Measurements from ENCODE around the gene IFI35. TPM values are rescaled to one million over a fixed set of nuclear protein-coding genes. Genes with fewer than 3 reads are reported as not detected.

IFI35 gene
- total RNA-seq, 1 donor from 2014 or later, result 9.7 TPM

DNA sequence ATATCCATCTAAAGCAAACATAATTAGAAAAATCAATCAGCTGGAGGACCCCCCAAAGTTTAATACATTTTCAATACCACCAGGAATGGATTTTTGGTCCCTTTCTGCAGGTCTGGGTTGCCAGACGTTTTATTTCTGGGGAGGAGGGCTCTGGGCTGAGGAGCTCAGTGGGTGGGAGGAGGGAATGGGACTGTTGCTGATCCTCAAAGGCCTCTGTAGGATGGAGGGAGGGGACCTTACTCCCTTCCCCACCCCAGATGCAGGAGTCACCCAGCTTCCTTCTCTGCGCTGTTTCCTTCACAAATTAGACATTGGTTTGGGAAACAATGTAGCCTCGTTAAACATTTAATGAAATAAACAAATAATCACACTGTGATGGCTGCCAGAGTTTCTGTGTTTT, 25.1 kb downstream of the IFI35 start:
- H3K36me3 ChIP-seq (ENCODE audit: control insufficient read depth, insufficient read depth, low read length), result no peaks in the 10 kb centered on the region
- H3K4me3 ChIP-seq (ENCODE audit: low read depth, low read length), result no peak overlapping the region
- no peak for TF ChIP-seq CTCF (IDR thresholded peaks at IDR 0.05; ENCODE audit: insufficient read depth, low read length, poor library complexity, severe bottlenecking)
- H3K27me3 ChIP-seq (ENCODE audit: control insufficient read depth, insufficient read depth, low read length), result peaks cover 5% of the 10 kb centered on the region
- no peak for DNase-seq (ENCODE audit: low read depth)

DNA sequence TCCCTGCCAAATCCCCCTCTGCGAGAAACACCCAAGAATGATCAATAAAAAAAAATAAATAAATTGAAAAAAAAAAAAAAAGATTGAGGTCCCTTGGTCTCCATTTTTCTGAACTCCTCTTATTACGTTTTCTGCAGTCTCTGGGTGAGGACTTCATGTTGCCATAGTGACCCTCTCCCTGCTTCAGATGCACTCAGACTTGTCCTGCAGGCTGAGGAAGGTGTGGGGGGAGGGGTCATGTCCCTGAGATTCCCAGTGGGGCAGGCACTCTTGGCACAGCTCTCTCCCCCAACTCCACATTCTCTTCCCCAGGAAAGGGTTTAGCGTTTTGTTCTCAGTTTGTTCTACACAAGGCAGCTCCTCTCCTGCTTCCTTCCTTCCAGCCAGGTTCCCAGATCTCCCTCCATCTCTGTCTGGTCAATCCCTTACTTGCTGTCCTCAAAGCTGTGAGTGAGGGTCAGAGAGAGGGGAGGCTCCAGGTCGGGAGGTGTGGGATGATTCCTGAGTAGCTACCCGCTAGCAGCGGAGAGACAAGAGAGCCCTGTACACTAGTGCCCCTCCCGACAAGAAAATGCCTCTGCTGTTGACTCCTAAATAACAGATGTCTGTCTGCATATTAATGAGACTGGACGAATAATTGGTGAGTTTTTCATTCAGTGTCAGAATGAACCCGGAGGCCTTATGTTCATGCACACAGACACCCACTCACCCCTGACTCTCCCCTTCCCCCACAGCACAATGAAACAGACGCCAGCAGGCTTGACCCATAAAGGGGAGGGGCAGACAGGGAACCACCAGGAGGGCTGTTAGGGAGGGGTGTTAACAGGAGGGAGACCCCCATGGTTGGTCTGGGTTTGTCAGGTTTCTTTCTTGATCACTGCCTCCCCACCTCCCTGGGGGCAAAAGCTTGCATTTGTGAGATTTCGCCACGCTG, 27.6 kb downstream of the IFI35 start:
- H3K36me3 ChIP-seq (ENCODE audit: control insufficient read depth, insufficient read depth, low read length), result no peaks in the 10 kb centered on the region
- H3K27me3 ChIP-seq (ENCODE audit: control insufficient read depth, insufficient read depth, low read length), result no peaks in the 10 kb centered on the region
- DNase-seq (ENCODE audit: low read depth), result no peak
- TF ChIP-seq CTCF (IDR thresholded peaks at IDR 0.05; ENCODE audit: insufficient read depth, low read length, poor library complexity, severe bottlenecking), result no peak
- H3K4me3 ChIP-seq (ENCODE audit: low read depth, low read length), result no peak overlapping the region

- no peak for DNase-seq (ENCODE audit: low read depth)
- TF ChIP-seq CTCF (IDR thresholded peaks at IDR 0.05; ENCODE audit: insufficient read depth, low read length, poor library complexity, severe bottlenecking), result no peak
- Histone ChIP-seq H3K4me3 (ENCODE audit: low read depth, low read length) (no peak overlapping the region), H3K36me3 (ENCODE audit: control insufficient read depth, insufficient read depth, low read length) (no peaks in the 10 kb centered on the region), H3K27me3 (ENCODE audit: control insufficient read depth, insufficient read depth, low read length) (no peaks in the 10 kb centered on the region)
These were observed 28.3 kb downstream of the IFI35 start for GRCh38 chr17:43034894-43035293.

DNA sequence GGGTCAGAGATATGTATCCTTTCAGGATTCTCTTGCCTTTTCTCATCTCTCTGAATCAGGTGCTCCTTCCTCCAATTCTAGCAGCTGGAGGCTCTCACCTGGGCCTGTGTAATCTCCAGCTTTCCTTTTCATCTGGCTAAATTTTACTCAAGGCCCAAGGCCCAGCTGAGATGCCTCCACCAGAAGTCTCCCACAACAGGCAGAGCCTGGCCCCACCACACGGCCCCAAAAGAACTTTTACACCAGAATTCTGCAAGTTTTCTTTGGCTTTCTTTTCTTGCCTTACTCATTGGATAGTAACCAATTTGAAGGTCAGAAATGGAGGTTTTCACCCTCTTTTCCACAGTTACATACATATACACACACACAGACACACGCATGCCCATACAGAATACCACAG, 33.1 kb downstream of the IFI35 start:
- no peak overlapping the region for H3K4me3 ChIP-seq (ENCODE audit: low read depth, low read length)
- TF ChIP-seq CTCF (IDR thresholded peaks at IDR 0.05; ENCODE audit: insufficient read depth, low read length, poor library complexity, severe bottlenecking), result no peak
- DNase-seq (ENCODE audit: low read depth), result no peak
- H3K27me3 ChIP-seq (ENCODE audit: control insufficient read depth, insufficient read depth, low read length), result no peaks in the 10 kb centered on the region
- no peaks in the 10 kb centered on the region for H3K36me3 ChIP-seq (ENCODE audit: control insufficient read depth, insufficient read depth, low read length)

GRCh38 chr17:43040655-43041054, 34.1 kb downstream of the IFI35 start:
- Histone ChIP-seq H3K4me3 (ENCODE audit: low read depth, low read length) (no peak overlapping the region), H3K36me3 (ENCODE audit: control insufficient read depth, insufficient read depth, low read length) (no peaks in the 10 kb centered on the region), H3K27me3 (ENCODE audit: control insufficient read depth, insufficient read depth, low read length) (no peaks in the 10 kb centered on the region)
- DNase-seq (ENCODE audit: low read depth), result no peak
- no peak for TF ChIP-seq CTCF (IDR thresholded peaks at IDR 0.05; ENCODE audit: insufficient read depth, low read length, poor library complexity, severe bottlenecking)

All from kidney epithelial cell (primary cell).